Skeletal muscle satellite cell (primary cell): ENCODE data around the gene KLKB1.

ENCODE experiments used
- H3K27me3 ChIP-seq: 2 replicates; pipeline ENCODE4 v1.7.0; 2013; ENCODE audit warnings: low read length; ENCODE audit not compliant: control insufficient read depth, insufficient read depth
- H3K36me3 ChIP-seq: 2 replicates; pipeline ENCODE4 v1.7.0; 2013; ENCODE audit warnings: mild to moderate bottlenecking, control low read depth, low read length; ENCODE audit not compliant: insufficient read depth
- H3K4me1 ChIP-seq: 2 replicates; pipeline ENCODE4 v1.7.0; 2013; ENCODE audit warnings: low read length; ENCODE audit not compliant: control insufficient read depth, insufficient read depth
- H3K4me2 ChIP-seq: 2 replicates; pipeline ENCODE4 v1.7.0; 2013; ENCODE audit warnings: mild to moderate bottlenecking, low read length
- H3K4me3 ChIP-seq: 2 replicates; pipeline ENCODE4 v1.7.0; 2013; ENCODE audit warnings: low read length
- H3K9ac ChIP-seq: 2 replicates; pipeline ENCODE4 v1.7.0; 2013; ENCODE audit warnings: mild to moderate bottlenecking, low read depth, low read length, moderate library complexity
- H3K9me3 ChIP-seq: replicated peaks from 2 replicates; pipeline ENCODE4 v1.7.0; 2013; ENCODE audit warnings: mild to moderate bottlenecking, control low read depth, low read length

KLKB1 gene

DNA sequence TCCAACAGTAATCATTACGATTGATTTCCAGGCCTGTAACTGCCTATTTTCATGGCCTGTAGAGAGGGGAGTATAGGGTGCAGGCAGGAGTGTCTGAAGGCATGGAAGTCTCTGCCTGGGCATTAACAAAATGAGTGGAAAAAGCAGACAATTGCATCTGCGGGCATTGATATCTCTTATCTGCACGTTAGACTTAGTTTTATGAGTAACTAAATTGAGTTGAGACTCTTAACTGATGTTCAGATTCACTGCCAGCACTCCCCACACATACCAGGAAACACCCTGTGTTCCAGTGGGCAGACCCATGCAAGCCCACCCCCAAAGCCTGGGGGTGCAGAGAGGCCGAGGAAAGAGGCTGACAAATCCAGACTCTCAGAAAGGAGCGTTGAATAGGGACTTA lies 72.0 kb downstream of the KLKB1 start:
- peaks cover 22% of the 10 kb centered on the region for H3K27me3 ChIP-seq
- no peaks in the 10 kb centered on the region for H3K4me1 ChIP-seq
- H3K4me2 ChIP-seq: no peak overlapping the region
- H3K9me3 ChIP-seq: no peaks in the 10 kb centered on the region
- H3K9ac ChIP-seq: no peak overlapping the region
- no peak overlapping the region for H3K4me3 ChIP-seq
- H3K36me3 ChIP-seq: no peaks in the 10 kb centered on the region

DNA sequence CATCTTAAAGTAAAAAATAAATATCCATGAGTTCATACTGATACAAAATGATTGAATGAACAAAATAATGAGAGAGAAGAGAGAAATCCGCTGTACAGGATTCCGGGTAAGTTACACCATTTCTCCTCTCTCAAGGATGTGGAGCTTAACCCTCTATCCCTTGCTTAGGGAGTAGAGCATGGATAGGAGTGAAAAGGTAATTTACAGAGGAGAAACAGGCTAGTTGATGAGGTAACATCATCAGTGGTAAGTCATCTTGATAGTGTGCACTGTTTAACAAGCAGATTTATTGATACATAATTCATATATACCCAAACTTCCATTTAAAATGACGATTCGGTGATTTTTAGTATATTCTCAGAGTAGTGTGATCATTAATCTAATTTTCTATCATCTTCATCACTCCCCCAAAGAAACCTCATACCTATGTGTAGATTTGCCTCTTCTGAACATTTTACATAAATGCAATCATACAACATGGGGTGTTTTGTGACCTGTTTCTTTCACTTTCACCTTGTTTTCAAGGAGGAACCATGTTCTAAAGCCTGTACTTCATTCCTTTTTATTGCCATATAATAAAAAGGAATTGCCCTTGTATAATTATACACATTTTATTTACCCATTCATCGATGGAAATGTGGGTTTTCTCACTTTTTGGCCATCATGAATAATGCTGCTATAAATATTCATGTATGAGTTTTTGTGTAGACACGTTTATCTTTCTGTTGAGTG lies 73.5 kb downstream of the KLKB1 start:
- H3K4me1 ChIP-seq: no peaks in the 10 kb centered on the region
- no peak overlapping the region for H3K4me2 ChIP-seq
- H3K36me3 ChIP-seq: no peaks in the 10 kb centered on the region
- H3K27me3 ChIP-seq: peaks cover 22% of the 10 kb centered on the region
- H3K9me3 ChIP-seq: no peaks in the 10 kb centered on the region
- no peak overlapping the region for H3K9ac ChIP-seq
- no peak overlapping the region for H3K4me3 ChIP-seq

DNA sequence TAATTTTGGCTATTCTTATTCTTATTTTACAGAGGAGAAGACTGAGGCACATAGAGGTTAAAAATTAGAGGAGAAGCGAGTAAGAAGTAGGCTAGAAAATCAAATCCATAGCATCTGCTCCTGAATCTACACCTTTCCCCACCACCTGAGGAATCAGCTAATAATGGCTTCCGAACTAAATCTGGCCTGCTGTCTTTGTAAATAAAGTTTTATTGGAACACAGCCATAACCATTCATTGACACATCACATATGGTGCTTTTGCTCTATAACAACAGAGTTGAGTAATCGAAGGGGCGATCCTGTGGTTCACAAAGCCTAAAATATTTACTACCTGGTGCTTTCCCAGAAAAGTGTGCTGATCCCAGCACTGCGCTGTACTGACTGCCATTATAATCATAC lies 76.9 kb downstream of the KLKB1 start:
- Histone ChIP-seq H3K9me3 (no peaks in the 10 kb centered on the region), H3K4me2 (no peak overlapping the region)

DNA sequence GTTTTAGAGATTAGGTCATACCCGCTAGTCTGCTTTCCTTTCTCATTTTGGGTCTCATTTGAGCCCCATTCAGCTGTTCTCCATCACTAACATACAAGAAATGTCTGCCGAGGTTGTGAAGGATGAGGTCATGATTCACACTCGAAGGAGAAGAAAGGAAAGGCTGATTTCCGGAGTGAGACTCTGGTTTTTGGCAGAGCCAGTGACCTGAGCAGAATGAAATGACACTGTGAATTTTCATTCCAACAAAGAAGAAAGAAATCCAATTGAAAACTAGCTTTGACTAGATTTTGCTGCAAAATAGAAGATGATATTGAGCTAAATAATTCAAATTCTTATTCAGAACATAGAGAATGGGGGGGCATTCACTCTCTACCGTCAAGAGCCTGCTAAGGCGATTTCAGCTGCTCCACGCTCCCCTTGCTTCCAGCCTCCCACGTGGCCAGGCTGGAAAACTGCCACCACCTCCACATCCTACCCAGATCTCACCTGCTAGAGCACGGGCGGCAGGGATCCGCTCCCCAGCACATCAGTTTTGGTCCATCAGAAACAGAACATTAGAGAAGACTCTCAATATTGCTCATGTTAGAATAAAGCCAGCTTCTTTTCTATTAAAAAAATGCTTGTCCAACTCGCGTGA lies 77.7 kb downstream of the KLKB1 start:
- peaks cover 4% of the 10 kb centered on the region for H3K27me3 ChIP-seq
- H3K4me1 ChIP-seq: no peaks in the 10 kb centered on the region
- no peak overlapping the region for H3K4me3 ChIP-seq
- H3K9ac ChIP-seq: no peak overlapping the region
- no peaks in the 10 kb centered on the region for H3K9me3 ChIP-seq
- H3K4me2 ChIP-seq: no peak overlapping the region
- no peaks in the 10 kb centered on the region for H3K36me3 ChIP-seq

More for the DNA sequence above, 76.9 kb downstream of the KLKB1 start:
- Histone ChIP-seq H3K27me3 (peaks cover 7% of the 10 kb centered on the region), H3K4me1 (no peaks in the 10 kb centered on the region), H3K4me3 (no peak overlapping the region), H3K36me3 (no peaks in the 10 kb centered on the region), H3K9ac (no peak overlapping the region)

DNA sequence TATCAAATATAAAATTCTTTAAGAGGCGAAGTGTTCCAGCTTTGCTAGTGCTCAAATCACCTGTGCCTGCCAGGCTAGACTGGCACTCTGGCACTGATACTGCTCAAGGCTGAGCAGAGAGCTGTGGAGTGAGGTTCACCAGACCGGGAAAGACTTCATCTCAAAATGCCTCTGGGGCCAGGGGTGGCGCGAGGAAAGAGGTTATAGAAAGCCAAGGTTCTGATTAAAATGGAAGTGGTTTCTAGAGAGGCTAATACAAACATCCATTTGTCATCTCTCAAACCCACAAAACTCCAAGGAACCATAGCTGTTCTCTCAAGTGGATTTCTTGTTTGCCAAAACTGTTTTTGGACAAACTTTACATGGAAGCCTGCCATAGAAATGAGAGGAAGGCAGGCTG lies 80.2 kb downstream of the KLKB1 start:
- Histone ChIP-seq H3K9ac (no peak overlapping the region), H3K36me3 (no peaks in the 10 kb centered on the region), H3K4me2 (no peak overlapping the region), H3K4me3 (no peak overlapping the region), H3K9me3 (no peaks in the 10 kb centered on the region), H3K4me1 (no peaks in the 10 kb centered on the region), H3K27me3 (no peaks in the 10 kb centered on the region)

DNA sequence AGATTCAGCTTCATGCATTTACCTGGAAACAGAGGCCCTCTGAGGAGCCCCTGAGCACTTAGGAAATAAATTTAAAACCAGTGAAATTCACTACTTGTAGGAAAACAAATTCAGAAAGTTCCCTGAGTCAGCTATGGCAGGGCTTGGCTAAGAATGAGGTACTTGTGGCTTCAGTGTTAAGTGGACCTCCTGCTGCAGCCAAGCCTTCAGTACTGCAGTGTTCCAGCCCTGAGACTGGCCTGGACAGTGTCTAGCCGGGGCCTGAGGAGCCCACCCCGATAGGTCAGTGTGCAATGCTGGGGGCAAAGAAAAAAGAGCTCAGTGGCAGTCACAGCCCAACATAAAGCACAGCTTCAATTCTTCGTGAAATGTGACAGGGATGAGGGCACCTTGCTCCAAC lies 80.6 kb downstream of the KLKB1 start:
- H3K36me3 ChIP-seq: no peaks in the 10 kb centered on the region
- no peak overlapping the region for H3K4me2 ChIP-seq
- H3K4me1 ChIP-seq: no peaks in the 10 kb centered on the region
- no peaks in the 10 kb centered on the region for H3K27me3 ChIP-seq
- H3K4me3 ChIP-seq: no peak overlapping the region
- H3K9me3 ChIP-seq: no peaks in the 10 kb centered on the region
- no peak overlapping the region for H3K9ac ChIP-seq
